Neural progenitor cell (in vitro differentiated cells): ENCODE measurements around the gene SCN8A.

Experiments used
- CTCF ChIP-seq: fragments of 200-600 bp; sonication (generic); IDR thresholded peaks from 2 replicates; pipeline ENCODE4 v1.5.1; 2017; ENCODE audit warnings: antibody characterized with exemption, mild to moderate bottlenecking
- EZH2 ChIP-seq: fragments of 200-600 bp; sonication (generic); IDR thresholded peaks from 2 replicates; pipeline ENCODE4 v1.6.1; 2017; ENCODE audit warnings: antibody characterized with exemption, mild to moderate bottlenecking, moderate library complexity

GRCh38 chr12:51777457-51777856, 186.4 kb downstream of the SCN8A start:
- TF ChIP-seq EZH2 (no peak), CTCF (no peak)
